IPS DF 19.7 (cell line): ENCODE data around the gene TMEM185B.
"Not testable (repeated sequence)": the region's sequence is repeated elsewhere in the genome, so short reads cannot be mapped to it uniquely, and the experiment has no call there.

Experiments used
- DNase-seq: peaks from one replicate; pipeline ENCODE4 v3.0.0-alpha.2; 2013; ENCODE audit warnings: low read depth, low spot score

Gene TMEM185B

DNA sequence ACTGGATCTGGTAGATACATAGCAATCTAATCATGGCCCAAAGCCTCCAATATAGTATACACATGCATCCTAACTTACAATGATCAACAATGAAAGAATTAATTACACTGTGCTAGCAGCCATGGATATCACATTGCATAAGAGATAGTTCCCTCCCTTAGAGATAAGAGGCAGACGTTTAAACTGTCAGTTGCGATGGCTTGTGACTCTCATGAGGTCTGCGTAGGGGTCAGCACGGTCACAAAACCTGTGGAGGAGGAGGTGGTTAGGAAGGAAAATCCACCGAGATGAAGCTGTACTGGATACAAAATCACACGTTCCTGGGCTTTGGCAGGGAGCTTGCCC is 28.7 kb upstream of the TMEM185B start:
- DNase-seq: no peak

DNA sequence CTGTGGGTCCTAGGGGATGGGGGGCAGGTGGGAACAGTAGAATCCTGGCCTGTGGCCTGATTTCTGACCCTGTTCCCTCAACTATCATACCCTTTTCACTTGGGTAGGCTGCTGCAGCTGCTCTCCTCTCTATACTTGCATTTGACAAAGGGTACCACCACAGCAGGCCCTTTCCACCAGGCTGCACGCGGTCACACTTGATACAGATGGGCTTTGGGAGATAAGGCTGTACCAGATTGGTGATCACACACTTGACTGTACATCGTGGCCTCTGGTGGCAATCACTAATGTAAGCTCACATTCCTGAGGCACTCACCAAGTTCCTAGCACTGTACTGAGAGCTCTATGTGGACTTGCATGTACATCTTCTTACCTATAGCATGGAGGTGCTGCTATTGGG is 27.9 kb upstream of the TMEM185B start:
- DNase-seq: no peak

DNA sequence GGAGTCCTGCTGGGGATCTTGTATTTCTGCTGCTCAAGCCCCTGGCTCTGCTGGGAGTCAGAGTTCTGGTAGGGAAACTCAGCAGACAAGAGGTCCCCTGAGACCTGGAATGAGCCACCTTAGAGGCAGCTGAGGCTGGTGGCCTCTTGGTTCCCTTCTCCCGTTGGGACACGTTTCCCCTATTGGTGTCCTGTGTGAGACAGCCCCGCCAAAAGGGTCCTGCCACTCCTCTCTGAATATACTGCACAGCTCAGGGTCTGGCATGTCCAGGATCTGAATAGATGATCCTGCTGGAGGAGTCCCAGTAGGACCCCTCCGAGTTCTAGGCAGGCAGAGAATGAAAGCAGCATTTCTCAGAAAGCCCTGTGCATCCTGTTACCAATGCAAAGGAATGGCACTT is 27.4 kb upstream of the TMEM185B start:
- no peak for DNase-seq

GRCh38 chr2:120247851-120248250 is 24.7 kb upstream of the TMEM185B start:
- DNase-seq: no peak

DNA sequence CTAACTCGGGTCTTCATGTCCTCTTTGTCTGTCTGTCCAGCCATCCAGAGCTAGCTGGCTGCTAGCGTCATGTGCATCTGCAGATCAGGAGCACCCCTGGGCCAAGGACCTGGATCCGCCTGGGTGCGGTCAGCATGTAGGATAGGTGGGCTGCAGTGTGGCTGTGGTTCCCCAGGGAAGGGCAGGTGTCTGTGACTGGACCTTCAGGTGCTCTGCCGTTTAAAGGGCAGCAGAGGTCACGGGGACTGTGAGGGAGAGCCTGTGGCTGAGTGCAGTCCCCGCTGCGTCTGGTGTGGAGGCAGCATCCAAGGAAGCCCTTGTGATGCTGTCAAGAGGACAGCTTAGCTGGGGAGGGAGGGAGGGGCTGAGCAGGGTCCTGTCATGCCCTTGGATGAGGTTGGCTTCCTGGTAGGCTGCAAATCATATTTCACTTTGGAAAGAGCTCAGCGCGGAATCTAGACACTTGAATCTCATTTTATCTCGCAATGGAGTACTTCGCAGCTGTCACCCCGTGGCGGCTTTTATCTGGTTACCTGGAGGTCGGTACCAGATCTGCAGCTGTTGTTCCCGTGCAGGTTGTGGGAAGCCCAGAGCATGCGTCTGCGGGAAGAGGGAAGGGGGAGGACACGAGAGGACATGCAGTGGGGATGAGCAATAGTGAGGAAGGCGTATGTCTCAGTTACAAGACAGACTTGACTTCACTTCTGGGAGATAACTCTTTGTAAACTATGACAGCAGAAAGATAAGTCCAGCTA is 23.5 kb upstream of the TMEM185B start:
- DNase-seq: no peak

DNA sequence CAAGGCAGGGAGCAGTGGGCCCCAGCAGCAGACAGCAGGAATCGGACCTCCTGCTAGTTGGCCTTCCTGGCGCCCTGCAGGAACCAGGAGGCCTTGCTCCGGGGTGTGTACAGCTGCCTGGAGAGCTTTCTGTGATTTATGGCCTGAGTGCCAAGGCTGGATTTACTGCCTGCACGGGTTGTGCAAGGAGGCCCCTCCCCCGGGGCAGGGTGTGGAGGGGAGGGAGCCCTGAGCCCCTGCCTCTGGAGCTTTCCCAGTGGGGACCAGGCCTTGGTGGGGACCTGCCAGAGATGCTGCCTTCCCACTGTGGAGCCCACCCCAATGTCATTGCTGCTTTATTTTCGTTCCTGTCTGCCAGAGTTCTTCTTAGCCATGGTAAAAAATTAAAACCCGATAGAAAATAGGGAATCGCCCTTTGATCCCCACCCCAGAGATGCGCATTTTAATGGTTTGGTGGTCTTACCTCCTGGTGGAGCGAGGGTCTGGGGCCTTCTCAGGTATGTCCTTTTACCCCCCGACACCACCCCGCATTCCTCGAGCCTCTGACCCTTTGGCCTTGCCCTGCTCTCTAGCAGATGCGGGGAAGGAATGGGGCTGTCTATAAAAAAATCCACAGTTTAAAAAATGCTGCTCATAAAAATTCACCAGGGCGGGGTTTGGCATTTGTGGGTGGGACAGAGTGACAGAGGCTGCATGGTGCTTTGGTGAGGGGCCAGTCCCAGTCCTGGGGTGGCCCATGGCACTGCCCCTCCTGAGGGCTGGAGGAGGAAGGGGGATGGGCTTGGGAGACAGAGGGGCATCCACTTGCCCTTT is 22.5 kb upstream of the TMEM185B start:
- no peak for DNase-seq

DNA sequence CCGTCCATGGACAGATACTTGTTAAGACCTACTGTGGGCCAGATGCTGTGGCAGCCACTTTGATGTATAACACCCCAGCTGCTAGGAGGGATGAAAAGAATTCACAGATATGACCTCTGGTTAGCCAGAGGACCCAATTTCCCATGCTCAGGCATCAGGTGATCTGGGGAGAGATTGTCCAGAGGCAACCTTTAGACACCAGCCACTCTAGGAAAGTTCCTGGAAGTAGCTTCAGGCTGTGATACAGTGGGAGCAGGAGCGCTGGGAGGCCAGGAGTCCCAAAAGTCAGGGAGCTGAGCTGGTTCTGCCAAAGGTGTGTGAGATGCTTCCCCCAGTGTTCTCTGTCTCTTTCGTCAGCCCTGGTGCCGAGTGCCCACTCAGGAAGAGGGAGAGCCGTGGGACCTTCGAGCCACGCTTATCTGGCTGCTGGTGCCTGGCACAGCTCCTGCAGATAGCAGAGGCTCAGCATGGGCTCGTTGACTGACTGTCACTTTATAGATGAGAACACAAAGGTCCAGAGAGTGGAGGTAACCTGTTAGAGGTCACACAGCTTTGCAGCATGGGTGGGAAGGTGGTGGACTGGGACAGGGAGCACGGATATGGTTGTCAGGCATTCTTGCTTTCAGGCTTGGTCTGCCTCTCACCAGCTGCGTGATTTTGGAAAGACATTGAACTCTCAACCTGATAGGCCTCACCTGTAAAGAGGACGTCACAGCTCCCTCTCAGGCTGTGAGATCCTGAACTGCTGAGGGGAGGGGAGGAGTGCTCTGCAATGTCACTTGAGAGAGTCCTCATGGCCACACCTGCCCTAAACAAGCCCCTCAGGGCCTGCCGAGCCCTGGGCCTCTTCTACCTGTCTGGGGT is 21.7 kb upstream of the TMEM185B start:
- no peak for DNase-seq

- no peak for DNase-seq
Measured at GRCh38 chr2:120243875-120244553, 20.8 kb upstream of the TMEM185B start.

DNA sequence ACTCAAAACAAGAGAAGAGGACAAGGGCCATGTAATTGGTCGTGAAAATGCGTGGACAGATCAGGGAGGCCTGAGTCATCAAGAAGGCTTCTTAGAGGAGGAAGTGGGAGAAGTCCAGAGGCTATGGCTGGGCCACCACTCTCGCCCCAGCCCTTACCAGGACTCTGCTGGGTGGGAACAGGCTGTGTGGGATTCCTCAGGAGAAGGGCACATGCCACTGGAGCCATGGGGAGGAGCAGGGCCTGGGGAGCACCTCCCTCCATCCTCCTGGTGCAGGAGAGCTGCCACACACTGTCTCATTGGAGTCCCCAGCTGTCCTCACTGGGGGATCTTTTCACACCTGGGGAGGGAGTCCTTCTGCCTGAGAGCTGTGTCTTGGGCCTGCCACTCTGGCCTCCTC is 20.0 kb upstream of the TMEM185B start:
- no peak for DNase-seq

DNA sequence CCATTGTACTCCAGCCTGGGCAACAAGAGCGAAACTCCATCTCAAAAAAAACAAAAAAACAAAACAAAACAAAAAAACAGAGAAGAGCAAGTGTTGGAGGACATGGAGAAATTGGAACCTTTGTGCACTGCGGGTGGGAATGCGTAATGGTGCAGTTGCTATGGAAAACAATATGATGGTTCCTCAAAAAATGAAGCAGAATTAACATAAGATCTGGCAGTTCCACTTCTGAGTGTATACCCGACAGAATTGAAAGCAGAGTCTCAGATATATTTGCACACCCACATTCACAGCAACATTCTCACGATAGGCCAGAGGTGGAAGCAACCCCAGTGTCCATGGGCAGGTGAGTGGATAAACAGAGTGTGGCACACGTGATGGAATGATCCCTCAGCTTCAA is 18.5 kb upstream of the TMEM185B start:
- no peak for DNase-seq

DNA sequence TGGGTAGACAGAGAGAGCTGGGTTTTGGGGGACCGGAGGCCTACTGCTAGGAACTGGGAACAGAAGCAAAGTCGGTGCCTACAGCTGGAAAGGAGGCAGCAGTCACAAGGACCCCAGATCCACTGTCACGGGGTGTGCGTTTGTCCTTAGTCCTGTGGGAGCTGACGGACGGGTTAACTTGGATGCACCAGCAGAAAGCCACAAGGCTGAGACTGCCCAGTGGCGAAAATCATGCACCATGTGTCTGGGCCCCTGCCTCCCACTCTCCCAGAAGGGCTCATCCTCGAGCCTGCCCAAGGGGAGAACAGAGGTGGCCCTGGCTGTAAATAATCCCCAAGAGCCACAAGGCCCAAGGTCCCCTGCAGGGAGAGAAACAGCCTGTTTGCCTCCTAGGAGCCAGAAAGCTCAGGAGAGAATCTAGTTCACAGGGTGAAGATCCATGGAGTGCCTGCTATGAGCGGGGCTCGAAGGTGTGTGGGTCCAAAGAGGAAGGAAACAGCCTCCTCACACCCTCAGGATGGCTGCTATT is 17.8 kb upstream of the TMEM185B start:
- DNase-seq: no peak

DNA sequence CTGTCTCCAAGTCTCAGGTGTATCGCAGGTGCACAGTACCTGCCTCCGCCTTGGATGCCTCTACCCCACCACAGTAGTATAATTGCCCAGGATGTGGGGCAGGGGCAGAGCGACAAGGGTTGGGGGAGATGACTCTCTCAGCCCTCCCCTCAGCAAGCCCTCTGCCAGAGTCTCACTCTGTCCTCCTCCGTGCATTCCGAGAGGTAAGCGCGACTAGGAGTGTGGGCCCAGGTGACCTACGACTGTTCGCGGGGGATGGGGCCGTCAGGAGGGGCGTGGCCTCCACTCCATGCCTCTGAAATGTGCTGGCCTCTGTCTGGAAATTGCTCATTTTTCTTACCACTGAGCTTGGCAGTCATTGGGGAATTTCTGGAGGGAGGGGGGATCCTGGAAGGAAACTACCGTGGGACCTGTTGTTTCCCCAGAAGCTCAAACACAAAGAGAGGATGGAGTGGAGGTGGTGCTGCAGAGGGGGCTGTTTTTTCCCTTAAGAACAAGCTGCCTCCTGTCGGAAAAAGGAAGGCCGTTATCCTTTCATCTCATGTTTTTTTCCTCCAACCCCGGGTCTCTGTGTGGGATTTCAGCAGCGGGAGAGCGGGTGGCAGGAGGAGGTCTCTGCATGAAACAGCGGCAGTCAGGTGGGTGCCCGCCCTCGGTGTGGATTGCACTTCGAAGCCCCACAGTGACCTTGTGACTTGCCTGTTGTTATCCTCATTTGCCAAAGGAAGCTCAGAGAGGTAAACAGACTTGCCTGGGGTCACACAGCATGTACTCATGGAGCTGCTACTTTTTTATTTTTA is 16.5 kb upstream of the TMEM185B start:
- DNase-seq: no peak

- DNase-seq: no peak
Measured at GRCh38 chr2:120238728-120239487, 15.7 kb upstream of the TMEM185B start.

- no peak for DNase-seq
Measured at GRCh38 chr2:120237491-120237902, 14.3 kb upstream of the TMEM185B start.

DNA sequence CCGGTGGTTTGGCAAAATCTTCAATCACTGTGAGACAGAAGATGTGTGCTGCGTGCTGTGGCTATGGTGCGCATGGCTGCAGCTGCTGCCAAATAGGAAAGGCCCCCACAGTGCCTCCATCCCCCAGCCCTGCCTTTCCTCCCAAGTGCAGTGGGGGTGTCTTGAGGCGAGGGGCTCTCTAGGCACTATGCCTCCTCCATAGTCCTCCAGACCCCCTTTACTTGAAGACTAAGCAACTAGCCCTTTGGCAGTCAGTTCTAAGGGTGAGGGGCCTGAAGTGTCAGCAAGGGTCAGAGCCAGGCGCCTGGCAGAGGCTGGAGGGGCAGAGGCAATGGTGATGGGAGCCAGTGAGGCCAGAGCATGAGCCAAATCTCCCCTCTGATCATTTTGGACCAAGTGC is 13.6 kb upstream of the TMEM185B start:
- no peak for DNase-seq

GRCh38 chr2:120236316-120236715 is 13.1 kb upstream of the TMEM185B start:
- no peak for DNase-seq

- no peak for DNase-seq
Measured at GRCh38 chr2:120235681-120236080, 12.5 kb upstream of the TMEM185B start.

- not testable (repeated sequence) for DNase-seq
Measured at GRCh38 chr2:120235158-120235557, 12.0 kb upstream of the TMEM185B start.

DNA sequence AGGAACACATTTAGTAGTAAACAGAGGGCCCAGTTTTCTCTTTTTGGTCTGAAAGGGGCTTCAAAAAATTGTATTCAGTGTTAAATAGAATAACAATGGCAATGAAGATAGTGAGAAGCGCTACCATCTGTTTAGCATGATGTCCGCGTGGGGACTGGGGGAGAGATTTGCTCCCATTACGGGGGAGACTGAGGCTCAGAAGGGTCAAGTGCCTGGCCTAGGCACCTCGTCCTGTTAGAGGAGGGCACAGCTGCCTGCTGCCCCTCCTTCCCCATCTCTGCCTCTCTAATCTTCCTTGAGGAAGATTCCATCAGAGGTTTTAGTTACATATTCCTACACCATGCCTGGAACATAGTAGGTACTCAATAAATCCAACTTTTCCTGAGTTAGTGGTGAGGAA is 10.1 kb upstream of the TMEM185B start:
- no peak for DNase-seq
